K562 (cell line): ENCODE measurements around the gene GALNT13.

Experiments
- KDM1A ChIP-seq, 2 experiments: fragments of 450-650 bp; IDR thresholded peaks; 2 replicates each; pipeline ENCODE4 v1.6.1; 2016; ENCODE audit warnings: mild to moderate bottlenecking in 2 of 2
- ZZZ3 ChIP-seq: fragments of 450-650 bp; IDR thresholded peaks from 2 replicates; pipeline ENCODE4 v1.6.1; 2016; ENCODE audit warnings: antibody characterized with exemption, mild to moderate bottlenecking, moderate library complexity

DNA sequence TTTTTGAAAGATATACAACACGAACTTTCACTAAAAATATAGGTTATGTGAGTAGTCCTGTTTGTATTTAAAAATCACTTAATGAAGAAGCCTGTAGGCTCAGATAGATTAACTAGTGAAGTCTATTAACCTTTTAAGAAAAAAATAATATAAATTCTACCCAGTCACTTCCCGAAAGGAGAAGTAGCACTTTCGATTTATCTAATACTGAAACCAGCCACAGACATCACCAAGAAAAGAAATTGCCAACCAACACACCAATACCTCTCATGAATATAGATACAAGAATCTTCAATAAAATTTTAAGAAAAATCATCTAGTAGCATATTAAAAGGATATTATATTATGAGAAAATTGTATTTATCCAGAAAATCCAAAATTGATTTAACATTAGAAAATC, 160.5 kb downstream of the GALNT13 start:
- TF ChIP-seq ZZZ3, result no peak
- no peak for TF ChIP-seq KDM1A (IDR thresholded peaks at IDR 0.05)
